ENCODE data around the gene EXOC6.

Gene EXOC6

GRCh38 chr10:92891885-92892690 lies 43.8 kb downstream of the EXOC6 start:
- peaks cover 4 to 6% of the 10 kb centered on the region in 2 experiments for H3K4me1 ChIP-seq (ENCODE audit: control insufficient read depth in 1 of 2, insufficient read depth in 2 of 2, low read length in 2 of 2)
- H2BK120ac ChIP-seq (ENCODE audit: insufficient read depth, low read length, poor library complexity): peak overlapping the region; percentile 45
- peak overlapping the region; percentile 5 for H2AFZ ChIP-seq (ENCODE audit: insufficient read depth, low read length, poor library complexity)
- H3K79me2 ChIP-seq (ENCODE audit: control insufficient read depth, insufficient read depth, low read length, poor library complexity): no peaks in the 10 kb centered on the region
- peak; percentile 98 to 99 for DNase-seq
- H3K14ac ChIP-seq (ENCODE audit: low read length): no peak overlapping the region
- H3K27me3 ChIP-seq (ENCODE audit: insufficient read depth, low read length): no peaks in the 10 kb centered on the region
- H3K18ac ChIP-seq (ENCODE audit: low read length): no peak overlapping the region
- peak overlapping the region; percentile 28 for H3K4me2 ChIP-seq (ENCODE audit: low read length)
- no peak overlapping the region for H2AK5ac ChIP-seq (ENCODE audit: low read length)
- H3K4me3 ChIP-seq (ENCODE audit: low read depth, low read length): no peak overlapping the region
- WGBS (ENCODE audit: extremely low coverage, insufficient coverage, insufficient read length): no CpG with 5 or more reads among the region's 5 CpGs
- H4K12ac ChIP-seq (ENCODE audit: low read depth, low read length): peak overlapping the region; percentile 23
- no peak overlapping the region for H3K4ac ChIP-seq (ENCODE audit: low read depth, low read length)
- H3K27ac ChIP-seq (ENCODE audit: low read depth, low read length): peak overlapping the region; percentile 80
- H3K79me1 ChIP-seq (ENCODE audit: low read length): peaks cover 4% of the 10 kb centered on the region
- no peak overlapping the region for H3K23ac ChIP-seq (ENCODE audit: low read length)
- H3K9me3 ChIP-seq (ENCODE audit: insufficient read depth, low read depth, low read length): no peaks in the 10 kb centered on the region
- H2BK5ac ChIP-seq (ENCODE audit: low read depth, low read length, poor library complexity): peak overlapping the region; percentile 77
- no peak overlapping the region for H3K9ac ChIP-seq (ENCODE audit: low read length)
- H2BK12ac ChIP-seq (ENCODE audit: low read length): peak overlapping the region; percentile 63
- H4K91ac ChIP-seq (ENCODE audit: low read depth, low read length): peak overlapping the region; percentile 47
- H3K36me3 ChIP-seq (ENCODE audit: control insufficient read depth in 1 of 2, insufficient read depth in 2 of 2, low read length in 2 of 2): no peaks in the 10 kb centered on the region
- H4K8ac ChIP-seq (ENCODE audit: low read depth, low read length): no peak overlapping the region

GRCh38 chr10:92892691-92893054 lies 44.4 kb downstream of the EXOC6 start:
- peak in 1 of 2 donors; percentile 71 for DNase-seq
- H3K79me2 ChIP-seq (ENCODE audit: control insufficient read depth, insufficient read depth, low read length, poor library complexity): no peaks in the 10 kb centered on the region
- H4K8ac ChIP-seq (ENCODE audit: low read depth, low read length): no peak overlapping the region
- peaks cover 4 to 6% of the 10 kb centered on the region in 2 experiments for H3K4me1 ChIP-seq (ENCODE audit: control insufficient read depth in 1 of 2, insufficient read depth in 2 of 2, low read length in 2 of 2)
- peaks cover 4% of the 10 kb centered on the region for H3K79me1 ChIP-seq (ENCODE audit: low read length)
- peak overlapping the region; percentile 5 for H2AFZ ChIP-seq (ENCODE audit: insufficient read depth, low read length, poor library complexity)
- peak overlapping the region; percentile 45 for H2BK120ac ChIP-seq (ENCODE audit: insufficient read depth, low read length, poor library complexity)
- no peak overlapping the region for H3K9ac ChIP-seq (ENCODE audit: low read length)
- no peaks in the 10 kb centered on the region for H3K36me3 ChIP-seq (ENCODE audit: control insufficient read depth in 1 of 2, insufficient read depth in 2 of 2, low read length in 2 of 2)
- H3K27ac ChIP-seq (ENCODE audit: low read depth, low read length): peak overlapping the region; percentile 80
- WGBS (ENCODE audit: extremely low coverage, insufficient coverage, insufficient read length): no CpG with 5 or more reads among the region's 3 CpGs
- no peak overlapping the region for H3K4ac ChIP-seq (ENCODE audit: low read depth, low read length)
- peak overlapping the region; percentile 77 for H2BK5ac ChIP-seq (ENCODE audit: low read depth, low read length, poor library complexity)
- H3K4me2 ChIP-seq (ENCODE audit: low read length): peak overlapping the region; percentile 28
- H4K91ac ChIP-seq (ENCODE audit: low read depth, low read length): peak overlapping the region; percentile 47
- H2AK5ac ChIP-seq (ENCODE audit: low read length): no peak overlapping the region
- H3K9me3 ChIP-seq (ENCODE audit: insufficient read depth, low read depth, low read length): no peaks in the 10 kb centered on the region
- H3K27me3 ChIP-seq (ENCODE audit: insufficient read depth, low read length): no peaks in the 10 kb centered on the region
- H3K18ac ChIP-seq (ENCODE audit: low read length): no peak overlapping the region
- peak overlapping the region; percentile 23 for H4K12ac ChIP-seq (ENCODE audit: low read depth, low read length)
- no peak overlapping the region for H3K4me3 ChIP-seq (ENCODE audit: low read depth, low read length)
- H3K23ac ChIP-seq (ENCODE audit: low read length): no peak overlapping the region
- no peak overlapping the region for H3K14ac ChIP-seq (ENCODE audit: low read length)
- peak overlapping the region; percentile 63 for H2BK12ac ChIP-seq (ENCODE audit: low read length)

GRCh38 chr10:92894081-92894655 lies 45.8 kb downstream of the EXOC6 start:
- H2BK12ac ChIP-seq (ENCODE audit: low read length): no peak overlapping the region
- peaks cover 4 to 6% of the 10 kb centered on the region in 2 experiments for H3K4me1 ChIP-seq (ENCODE audit: control insufficient read depth in 1 of 2, insufficient read depth in 2 of 2, low read length in 2 of 2)
- no peak overlapping the region for H2BK5ac ChIP-seq (ENCODE audit: low read depth, low read length, poor library complexity)
- H3K14ac ChIP-seq (ENCODE audit: low read length): no peak overlapping the region
- no peak overlapping the region for H3K23ac ChIP-seq (ENCODE audit: low read length)
- no peak overlapping the region for H3K18ac ChIP-seq (ENCODE audit: low read length)
- H3K27me3 ChIP-seq (ENCODE audit: insufficient read depth, low read length): no peaks in the 10 kb centered on the region
- no peak overlapping the region for H4K91ac ChIP-seq (ENCODE audit: low read depth, low read length)
- H3K9me3 ChIP-seq (ENCODE audit: insufficient read depth, low read depth, low read length): no peaks in the 10 kb centered on the region
- H3K9ac ChIP-seq (ENCODE audit: low read length): no peak overlapping the region
- H3K79me1 ChIP-seq (ENCODE audit: low read length): peaks cover 4% of the 10 kb centered on the region
- H3K79me2 ChIP-seq (ENCODE audit: control insufficient read depth, insufficient read depth, low read length, poor library complexity): no peaks in the 10 kb centered on the region
- H3K36me3 ChIP-seq (ENCODE audit: control insufficient read depth in 1 of 2, insufficient read depth in 2 of 2, low read length in 2 of 2): no peaks in the 10 kb centered on the region
- no peak overlapping the region for H3K4ac ChIP-seq (ENCODE audit: low read depth, low read length)
- no peak overlapping the region for H2AK5ac ChIP-seq (ENCODE audit: low read length)
- H2BK120ac ChIP-seq (ENCODE audit: insufficient read depth, low read length, poor library complexity): no peak overlapping the region
- no peak overlapping the region for H4K12ac ChIP-seq (ENCODE audit: low read depth, low read length)
- H3K27ac ChIP-seq (ENCODE audit: low read depth, low read length): no peak overlapping the region
- DNase-seq: no peak
- no peak overlapping the region for H2AFZ ChIP-seq (ENCODE audit: insufficient read depth, low read length, poor library complexity)
- no peak overlapping the region for H3K4me3 ChIP-seq (ENCODE audit: low read depth, low read length)
- H3K4me2 ChIP-seq (ENCODE audit: low read length): no peak overlapping the region
- no peak overlapping the region for H4K8ac ChIP-seq (ENCODE audit: low read depth, low read length)

DNA sequence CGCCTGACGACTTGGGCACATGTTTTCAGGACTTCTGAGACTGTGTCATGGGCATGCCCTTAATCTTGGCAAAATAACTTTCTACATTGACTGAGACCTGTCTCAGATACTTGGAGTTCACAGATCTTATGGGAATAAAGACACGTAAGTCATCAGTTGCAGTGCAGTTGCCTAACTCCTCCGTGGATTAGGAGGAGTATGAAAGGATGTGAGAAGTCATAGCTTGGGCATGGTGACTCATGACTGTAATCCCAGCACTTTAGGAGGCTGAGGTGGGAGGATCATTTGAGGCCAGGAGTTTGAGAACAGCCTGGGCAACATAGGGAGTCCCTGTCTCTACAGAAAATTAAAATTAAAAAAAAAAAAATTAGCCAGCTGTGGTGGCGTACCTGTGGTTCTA lies 49.6 kb downstream of the EXOC6 start:
- WGBS (ENCODE audit: extremely low coverage, insufficient coverage, insufficient read length): no CpG with 5 or more reads among the region's 5 CpGs
- H3K79me1 ChIP-seq (ENCODE audit: low read length): no peaks in the 10 kb centered on the region
- H3K79me2 ChIP-seq (ENCODE audit: control insufficient read depth, insufficient read depth, low read length, poor library complexity): no peaks in the 10 kb centered on the region
- H3K27me3 ChIP-seq (ENCODE audit: insufficient read depth, low read length): no peaks in the 10 kb centered on the region
- H2BK5ac ChIP-seq (ENCODE audit: low read depth, low read length, poor library complexity): no peak overlapping the region
- no peak overlapping the region for H4K8ac ChIP-seq (ENCODE audit: low read depth, low read length)
- no peaks in the 10 kb centered on the region for H3K4me1 ChIP-seq (ENCODE audit: control insufficient read depth in 1 of 2, insufficient read depth in 2 of 2, low read length in 2 of 2)
- H3K4me2 ChIP-seq (ENCODE audit: low read length): no peak overlapping the region
- H4K12ac ChIP-seq (ENCODE audit: low read depth, low read length): no peak overlapping the region
- H3K27ac ChIP-seq (ENCODE audit: low read depth, low read length): no peak overlapping the region
- no peak overlapping the region for H2BK12ac ChIP-seq (ENCODE audit: low read length)
- H4K91ac ChIP-seq (ENCODE audit: low read depth, low read length): no peak overlapping the region
- no peak overlapping the region for H3K14ac ChIP-seq (ENCODE audit: low read length)
- H3K4me3 ChIP-seq (ENCODE audit: low read depth, low read length): no peak overlapping the region
- H3K9me3 ChIP-seq (ENCODE audit: insufficient read depth, low read depth, low read length): no peaks in the 10 kb centered on the region
- H3K18ac ChIP-seq (ENCODE audit: low read length): no peak overlapping the region
- H2AK5ac ChIP-seq (ENCODE audit: low read length): no peak overlapping the region
- no peak overlapping the region for H3K23ac ChIP-seq (ENCODE audit: low read length)
- H2BK120ac ChIP-seq (ENCODE audit: insufficient read depth, low read length, poor library complexity): no peak overlapping the region
- H3K9ac ChIP-seq (ENCODE audit: low read length): no peak overlapping the region
- DNase-seq: peak; percentile 14 to 50
- no peak overlapping the region for H3K4ac ChIP-seq (ENCODE audit: low read depth, low read length)
- H3K36me3 ChIP-seq (ENCODE audit: control insufficient read depth in 1 of 2, insufficient read depth in 2 of 2, low read length in 2 of 2): no peaks in the 10 kb centered on the region
- H2AFZ ChIP-seq (ENCODE audit: insufficient read depth, low read length, poor library complexity): no peak overlapping the region
